Testis (tissue), 2 donors: ENCODE data around the gene EML4.

Experiments used
- CTCF ChIP-seq, 3 experiments: fragments of 450-650 bp in 2 of 3; fragments of 200-600 bp in 1 of 3; sonication (generic) in 1 of 3; IDR thresholded peaks; one replicate each; pipeline ENCODE4 v1.5.1; 2016 to 2019; ENCODE audit warnings: antibody characterized with exemption in 3 of 3, mild to moderate bottlenecking in 2 of 3, moderate library complexity in 1 of 3
- POLR2A ChIP-seq: fragments of 450-650 bp; IDR thresholded peaks from one replicate; pipeline ENCODE4 v1.6.1; 2017; ENCODE audit warnings: antibody characterized with exemption, mild to moderate bottlenecking, moderate library complexity

GRCh38 chr2:42227491-42227890, 58.3 kb downstream of the EML4 start:
- TF ChIP-seq CTCF (IDR thresholded peaks at IDR 0.05) (no peak), POLR2A (no peak)
